Left lung (tissue), 10 donors: Measurements from ENCODE around the gene LANCL3. TPM values are rescaled to one million over a fixed set of nuclear protein-coding genes. Genes with fewer than 3 reads are reported as not detected.

ENCODE experiments used
- ATAC-seq: fragments of 200-7000 bp; cut with Tn5 transposase; one replicate; pipeline ENCODE4 v1.9.1; 2020; ENCODE audit warnings: moderate library complexity
- DNase-seq, 4 donors: peaks; one replicate each; pipeline ENCODE4 v3.0.0-alpha.2; 2013 to 2020
- H3K27ac ChIP-seq, 2 donors: fragments of 200-600 bp; sonication (generic) in 1 of 2; one replicate each; pipeline versions ENCODE4 v1.5.0 to v1.8.0; 2020 to 2021
- H3K27me3 ChIP-seq, 2 donors: fragments of 200-600 bp; sonication (generic) in 1 of 2; one replicate each; pipeline versions ENCODE4 v1.5.0 to v1.8.0; 2020 to 2021
- H3K36me3 ChIP-seq, 2 donors: fragments of 200-600 bp; sonication (generic) in 1 of 2; one replicate each; pipeline versions ENCODE4 v1.5.0 to v1.8.0; 2020 to 2021
- H3K4me1 ChIP-seq, 2 donors: fragments of 200-600 bp; one replicate each; pipeline ENCODE4 v1.8.0; 2021
- H3K4me3 ChIP-seq, 2 donors: fragments of 200-600 bp; sonication (generic) in 1 of 2; one replicate each; pipeline versions ENCODE4 v1.5.0 to v1.8.0; 2020 to 2021; ENCODE audit warnings: mild to moderate bottlenecking in 1 of 2
- H3K9me3 ChIP-seq, 2 donors: fragments of 200-600 bp; sonication (generic) in 1 of 2; one replicate each; pipeline versions ENCODE4 v1.5.0 to v1.8.0; 2020 to 2021
- intact Hi-C, 2 donors: fragments of 100-400 bp; cut with DNase I; formaldehyde crosslinking; loops; one replicate each; pipeline versions ENCODE4 v1.11.2 to v1.14.2; 2022
- polyA plus RNA-seq, 6 donors: library from polyadenylated mRNA; unstranded; fragments of 120-200 nt; gene quantifications; one replicate each; pipeline ENCODE4 v1.2.1, GENCODE V29; 2013; ENCODE audit not compliant: insufficient read length in 6 of 6
- total RNA-seq, 2 donors: library from RNA; stranded (reverse); fragmentation: NEBNext Ultra II Directional; extraction: Animal tissue kit (Norgen Biotek cat#: 25700); gene quantifications; one replicate each; pipeline ENCODE4 v1.2.1, GENCODE V29; 2021
- TF ChIP-seq, protein P1 (sequence below), 2 donors: fragments of 200-600 bp; sonication (generic) in 1 of 2; IDR thresholded peaks; one replicate each; pipeline versions ENCODE4 v1.5.0 to v1.8.0; 2021; ENCODE audit warnings: antibody characterized with exemption in 2 of 2
- donor health status: DM: no; HTN: yes; CAD: no.
- donor health status: DM: no; HTN: no; CAD: no.

LANCL3 gene
- total and polyA plus RNA-seq, 8 donors: 0.76 to 4.3 (median 3.4) TPM

DNA sequence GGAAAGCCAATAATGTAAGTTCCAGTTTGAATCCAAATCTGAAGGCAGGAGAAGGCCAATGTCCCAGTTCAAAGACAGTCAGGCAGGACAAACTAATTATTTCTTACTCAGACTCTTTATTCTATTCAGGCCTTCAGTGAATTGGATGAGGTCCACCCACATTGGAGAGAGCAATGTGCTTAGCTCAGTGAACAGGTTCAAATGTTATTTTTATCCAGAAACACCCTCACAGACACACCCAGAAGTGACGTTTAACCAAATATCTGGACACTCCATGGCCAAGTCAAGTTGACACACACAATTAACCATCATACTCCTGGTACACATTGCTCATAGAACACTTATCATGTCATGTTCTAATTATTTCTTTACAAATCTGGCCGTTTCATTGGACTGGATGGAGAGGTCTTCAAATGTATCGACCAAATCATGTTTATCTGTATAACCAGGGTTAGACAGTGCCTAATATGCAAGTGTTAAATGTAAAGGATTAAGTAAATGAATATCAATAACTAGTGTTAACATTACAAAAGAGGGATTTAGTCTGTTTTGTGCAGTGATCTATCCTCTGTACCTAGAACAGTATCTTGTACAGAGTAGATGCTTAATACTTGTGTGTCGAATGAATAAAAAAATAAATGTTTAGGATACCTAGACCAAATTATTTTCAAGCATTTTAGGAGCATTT, 87.0 kb downstream of the LANCL3 start:
- ATAC-seq: peak; percentile 49
- H3K4me3 ChIP-seq: no peak overlapping the region

DNA sequence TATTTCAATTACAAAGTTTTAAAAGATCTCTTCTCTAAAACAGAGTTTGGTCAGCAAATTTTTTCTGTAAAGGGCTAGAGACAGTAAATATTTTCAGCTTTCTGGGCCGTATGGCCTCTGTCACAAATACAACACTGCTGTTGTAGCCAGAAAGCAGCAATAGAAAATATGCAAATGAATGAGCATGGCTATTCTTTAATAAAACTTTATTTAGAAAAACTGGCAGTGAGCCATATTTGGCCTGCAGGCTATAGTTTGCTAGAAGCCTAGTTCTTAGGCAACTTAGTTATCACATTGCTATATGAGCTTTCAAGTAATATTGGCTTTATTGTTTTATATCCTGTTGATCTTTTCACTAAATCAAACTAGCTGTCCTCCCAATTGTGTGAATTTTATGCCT, 87.6 kb downstream of the LANCL3 start:
- H3K9me3 ChIP-seq: no peaks in the 10 kb centered on the region
- intact Hi-C loops: no loop called here
- H3K4me3 ChIP-seq: no peak overlapping the region
- H3K27ac ChIP-seq: no peak overlapping the region
- TF ChIP-seq, protein P1, sequence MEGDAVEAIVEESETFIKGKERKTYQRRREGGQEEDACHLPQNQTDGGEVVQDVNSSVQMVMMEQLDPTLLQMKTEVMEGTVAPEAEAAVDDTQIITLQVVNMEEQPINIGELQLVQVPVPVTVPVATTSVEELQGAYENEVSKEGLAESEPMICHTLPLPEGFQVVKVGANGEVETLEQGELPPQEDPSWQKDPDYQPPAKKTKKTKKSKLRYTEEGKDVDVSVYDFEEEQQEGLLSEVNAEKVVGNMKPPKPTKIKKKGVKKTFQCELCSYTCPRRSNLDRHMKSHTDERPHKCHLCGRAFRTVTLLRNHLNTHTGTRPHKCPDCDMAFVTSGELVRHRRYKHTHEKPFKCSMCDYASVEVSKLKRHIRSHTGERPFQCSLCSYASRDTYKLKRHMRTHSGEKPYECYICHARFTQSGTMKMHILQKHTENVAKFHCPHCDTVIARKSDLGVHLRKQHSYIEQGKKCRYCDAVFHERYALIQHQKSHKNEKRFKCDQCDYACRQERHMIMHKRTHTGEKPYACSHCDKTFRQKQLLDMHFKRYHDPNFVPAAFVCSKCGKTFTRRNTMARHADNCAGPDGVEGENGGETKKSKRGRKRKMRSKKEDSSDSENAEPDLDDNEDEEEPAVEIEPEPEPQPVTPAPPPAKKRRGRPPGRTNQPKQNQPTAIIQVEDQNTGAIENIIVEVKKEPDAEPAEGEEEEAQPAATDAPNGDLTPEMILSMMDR (IDR thresholded peaks at IDR 0.05): no peak
- ATAC-seq (no peak), DNase-seq (no peak)
- H3K27me3 ChIP-seq: peaks cover 0 to 6% of the 10 kb centered on the region in 2 donors
- H3K4me1 ChIP-seq: no peaks in the 10 kb centered on the region
- H3K36me3 ChIP-seq: no peaks in the 10 kb centered on the region

More for the DNA sequence above, 87.0 kb downstream of the LANCL3 start:
- no peak for DNase-seq
- H3K9me3 ChIP-seq: no peaks in the 10 kb centered on the region
- no peaks in the 10 kb centered on the region for H3K36me3 ChIP-seq
- intact Hi-C loops: no loop called here
- TF ChIP-seq, protein P1 (IDR thresholded peaks at IDR 0.05): no peak
- H3K4me1 ChIP-seq: no peaks in the 10 kb centered on the region
- no peak overlapping the region for H3K27ac ChIP-seq
- peaks cover 0 to 6% of the 10 kb centered on the region in 2 donors for H3K27me3 ChIP-seq

DNA sequence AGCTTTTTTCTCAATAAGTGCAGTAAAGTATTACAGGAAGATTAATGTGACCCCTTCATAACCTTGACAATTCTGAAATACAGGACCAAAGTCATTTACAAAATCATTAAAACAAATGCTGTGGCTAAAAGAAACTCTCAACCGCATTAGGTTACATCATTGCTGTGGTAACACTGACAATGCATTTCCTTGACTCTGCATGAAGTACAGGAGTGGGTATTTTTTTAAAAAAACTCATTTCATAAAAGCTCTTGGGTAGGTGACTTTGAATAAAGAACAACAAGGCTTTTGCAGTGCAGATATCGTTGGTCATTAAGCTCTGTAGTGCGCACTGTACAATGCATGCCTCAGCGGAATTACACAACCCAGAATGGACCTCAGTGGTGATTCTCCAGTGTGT, 90.7 kb downstream of the LANCL3 start:
- H3K36me3 ChIP-seq: no peaks in the 10 kb centered on the region
- no peak overlapping the region for H3K27ac ChIP-seq
- no peaks in the 10 kb centered on the region for H3K9me3 ChIP-seq
- TF ChIP-seq, protein P1 (IDR thresholded peaks at IDR 0.05): no peak
- intact Hi-C loops: no loop called here
- H3K27me3 ChIP-seq: peaks cover 0 to 6% of the 10 kb centered on the region in 2 donors
- no peaks in the 10 kb centered on the region for H3K4me1 ChIP-seq
- DNase-seq (no peak), ATAC-seq (no peak)
- H3K4me3 ChIP-seq: no peak overlapping the region

DNA sequence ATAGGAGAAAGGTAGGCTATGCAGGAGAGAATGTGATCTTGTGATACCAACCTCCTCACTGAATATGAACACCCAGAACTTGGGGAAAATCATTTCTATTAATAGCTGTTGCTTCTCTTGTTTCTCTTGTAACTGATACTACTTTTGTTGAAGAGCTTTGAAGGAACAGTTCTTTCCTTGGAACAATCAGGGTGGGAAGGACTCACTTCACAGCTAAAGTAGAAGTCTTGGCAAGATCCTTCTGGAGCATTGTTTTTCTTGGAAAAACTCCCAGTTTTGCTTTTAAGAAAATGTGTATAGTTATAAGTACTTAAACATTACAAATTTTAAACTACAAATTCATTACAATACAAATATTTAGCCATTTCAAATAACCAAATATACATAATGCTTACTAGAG, 95.1 kb downstream of the LANCL3 start:
- peak in 1 of 4 donors; percentile 40 for DNase-seq
- TF ChIP-seq, protein P1 (IDR thresholded peaks at IDR 0.05): no peak

DNA sequence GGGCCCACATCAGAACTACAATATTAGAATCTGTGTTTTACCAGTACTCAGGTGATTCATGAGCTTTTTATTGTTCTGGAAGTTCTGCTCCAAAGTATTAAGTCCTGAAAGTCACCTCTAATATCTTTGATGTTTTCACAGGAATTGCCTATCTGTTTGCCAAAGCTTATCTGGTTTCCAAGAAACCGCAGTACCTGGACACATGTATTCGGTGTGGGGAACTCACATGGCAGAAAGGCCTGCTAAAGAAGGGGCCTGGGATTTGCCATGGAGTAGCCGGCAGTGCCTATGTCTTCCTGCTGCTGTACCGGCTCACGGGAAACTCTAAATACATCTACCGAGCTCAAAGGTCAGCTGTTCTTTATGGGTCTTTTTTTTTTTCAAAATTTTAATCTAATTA, 95.7 kb downstream of the LANCL3 start:
- Histone ChIP-seq H3K4me1 (no peaks in the 10 kb centered on the region), H3K27ac (no peak overlapping the region), H3K27me3 (no peaks in the 10 kb centered on the region), H3K9me3 (no peaks in the 10 kb centered on the region), H3K4me3 (no peak overlapping the region), H3K36me3 (no peaks in the 10 kb centered on the region)
- intact Hi-C loops: no loop called here
- no peak for ATAC-seq
- TF ChIP-seq, protein P1 (IDR thresholded peaks at IDR 0.05): no peak
- no peak for DNase-seq

More for the DNA sequence above, 95.1 kb downstream of the LANCL3 start:
- ATAC-seq: peak; percentile 52
- no peaks in the 10 kb centered on the region for H3K27me3 ChIP-seq
- H3K4me3 ChIP-seq: no peak overlapping the region
- no peaks in the 10 kb centered on the region for H3K36me3 ChIP-seq
- intact Hi-C loops: no loop called here
- no peaks in the 10 kb centered on the region for H3K4me1 ChIP-seq
- H3K9me3 ChIP-seq: no peaks in the 10 kb centered on the region
- H3K27ac ChIP-seq: no peak overlapping the region
